Epithelial cell of proximal tubule (primary cell): ENCODE data around the gene PATJ. TPM values are rescaled to one million over a fixed set of nuclear protein-coding genes. Genes with fewer than 3 reads are reported as not detected.
A peak's percentile ranks its signal among the peaks of the same experiment; 100 is the strongest.

Experiments used
- DNase-seq: peaks from one replicate; pipeline ENCODE4 v3.0.0-alpha.2; 2011; ENCODE audit warnings: low read depth
- H3K4me3 ChIP-seq: 2 replicates; pipeline ENCODE4 v1.5.1; 2011; ENCODE audit warnings: low read depth, mild to moderate bottlenecking, low read length
- CTCF ChIP-seq: conservative IDR thresholded peaks from 2 replicates; pipeline ENCODE4 v1.5.1; 2012; ENCODE audit warnings: low read depth, mild to moderate bottlenecking, low read length
- total RNA-seq: library from RNA; depleted of rRNA; stranded (reverse); fragments of >200 nt; gene quantifications from 2 replicates; pipeline ENCODE4 v1.2.3, GENCODE V29; 2015

Gene PATJ
- total RNA-seq, 1 donor from 2014 or later = 42.1 TPM

- no peak overlapping the region for H3K4me3 ChIP-seq
- DNase-seq = no peak
- no peak for TF ChIP-seq CTCF
Observed at GRCh38 chr1:62100442-62100841, 358.2 kb downstream of the PATJ start.

GRCh38 chr1:62103846-62104245 is 361.6 kb downstream of the PATJ start:
- no peak for TF ChIP-seq CTCF
- no peak overlapping the region for H3K4me3 ChIP-seq
- no peak for DNase-seq

DNA sequence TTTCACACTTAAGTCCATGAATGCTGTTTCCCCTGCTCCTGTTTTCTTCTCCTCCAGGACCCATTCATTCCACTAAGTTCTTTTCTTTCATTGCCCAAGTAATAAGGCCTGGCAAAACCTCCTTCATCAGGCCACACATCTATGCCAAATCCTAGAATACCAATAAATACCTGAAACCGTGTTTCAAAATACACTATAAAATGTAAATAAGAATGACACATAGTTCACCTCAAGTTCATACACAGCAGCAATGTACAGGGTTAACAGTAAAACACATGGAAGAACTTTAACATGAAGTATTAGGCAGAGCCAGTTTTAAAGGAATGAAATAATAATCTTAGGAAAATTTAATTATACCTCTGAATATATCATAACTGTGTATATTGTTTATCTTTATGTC is 365.6 kb downstream of the PATJ start:
- TF ChIP-seq CTCF = no peak
- DNase-seq = no peak
- no peak overlapping the region for H3K4me3 ChIP-seq

DNA sequence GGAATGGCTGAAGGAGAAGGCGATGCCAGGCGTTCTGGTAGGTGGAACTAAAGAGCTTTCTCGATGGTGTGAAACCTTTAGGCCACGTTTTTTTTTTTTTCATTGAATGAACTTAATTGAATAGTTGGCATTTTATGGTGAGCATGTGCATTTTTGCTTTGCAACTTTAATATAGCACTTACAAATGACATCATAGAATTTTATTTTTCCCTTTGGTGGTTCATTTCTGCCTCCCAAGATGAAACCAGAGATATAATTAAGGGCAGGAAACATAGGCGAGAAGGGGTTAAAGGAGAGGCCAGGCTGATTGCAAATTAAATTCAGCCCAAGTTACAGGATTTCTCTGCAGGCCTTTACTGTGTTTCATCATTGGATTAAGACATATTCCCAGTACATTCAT is 366.8 kb downstream of the PATJ start:
- DNase-seq = no peak
- H3K4me3 ChIP-seq = no peak overlapping the region
- no peak for TF ChIP-seq CTCF

DNA sequence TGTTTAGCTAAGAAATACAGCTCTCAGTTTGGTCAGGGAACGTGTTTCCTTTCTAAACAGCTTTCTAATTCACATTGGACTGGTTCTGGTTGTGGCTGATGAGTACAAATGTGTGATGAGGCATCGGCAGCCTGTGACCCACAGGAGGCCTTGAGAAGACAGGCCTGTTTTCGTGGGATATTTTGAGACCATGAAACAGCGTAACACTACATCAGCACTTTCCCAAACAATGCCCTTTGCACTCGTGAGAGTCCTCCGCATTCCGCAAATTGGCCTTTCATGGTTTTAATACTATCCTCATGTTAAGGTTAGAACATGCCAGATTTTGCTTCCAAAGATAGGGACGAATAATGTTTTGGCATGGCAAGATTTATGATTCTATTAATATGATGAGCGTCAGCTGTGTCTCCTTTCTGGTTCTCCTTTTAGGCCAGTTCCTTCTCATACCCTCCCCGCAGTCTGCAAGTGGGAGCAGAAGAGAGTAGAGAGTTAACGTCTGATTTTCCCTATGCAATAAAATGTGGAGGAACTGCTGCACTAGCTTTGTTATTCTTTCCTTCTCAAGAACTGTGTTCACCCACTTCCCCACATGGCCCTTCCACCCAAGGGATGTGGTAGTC is 368.0 kb downstream of the PATJ start:
- TF ChIP-seq CTCF = no peak
- H3K4me3 ChIP-seq = no peak overlapping the region
- no peak for DNase-seq

- TF ChIP-seq CTCF = peak; percentile 13
- no peak overlapping the region for H3K4me3 ChIP-seq
- no peak for DNase-seq
Observed at GRCh38 chr1:62111084-62111483, 368.8 kb downstream of the PATJ start.

GRCh38 chr1:62113507-62113906 is 371.2 kb downstream of the PATJ start:
- no peak for DNase-seq
- no peak overlapping the region for H3K4me3 ChIP-seq
- no peak for TF ChIP-seq CTCF
